DMS114 treated with DMSO at 0.1 percent for 48 hours (cell line): Measurements from ENCODE around the gene SLC2A4RG.

ENCODE experiments used
- DNase-seq: peaks from one replicate; lab custom pipeline; 2025; ENCODE audit not compliant: unreplicated experiment; lab: John Stamatoyannopoulos, UW

Gene SLC2A4RG

GRCh38 chr20:63739130-63740069 lies at the start of gene SLC2A4RG:
SLC2A4RG (plus strand) TSS chr20:63739776; CDS start chr20:63739913, 137 bp downstream.
- no peak for DNase-seq

- no peak for DNase-seq
Measured at GRCh38 chr20:63690003-63690897, 49.3 kb upstream of the SLC2A4RG start.

- no peak for DNase-seq
Measured at GRCh38 chr20:63690898-63691710, 48.5 kb upstream of the SLC2A4RG start.

- no peak for DNase-seq
Measured at GRCh38 chr20:63691711-63692435, 47.7 kb upstream of the SLC2A4RG start.

GRCh38 chr20:63692436-63693082 lies 47.0 kb upstream of the SLC2A4RG start:
- DNase-seq: no peak

GRCh38 chr20:63693083-63693732 lies 46.4 kb upstream of the SLC2A4RG start:
- DNase-seq: no peak

GRCh38 chr20:63693733-63694583 lies 45.6 kb upstream of the SLC2A4RG start:
- DNase-seq: no peak

- DNase-seq: no peak
Measured at GRCh38 chr20:63694584-63695423, 44.8 kb upstream of the SLC2A4RG start.

- DNase-seq: no peak
Measured at GRCh38 chr20:63695424-63696305, 43.9 kb upstream of the SLC2A4RG start.

- no peak for DNase-seq
Measured at GRCh38 chr20:63696306-63696627, 43.3 kb upstream of the SLC2A4RG start.

- no peak for DNase-seq
Measured at GRCh38 chr20:63696628-63697356, 42.8 kb upstream of the SLC2A4RG start, which contains the start of gene TNFRSF6B. TNFRSF6B (plus strand) TSS chr20:63696652; CDS start chr20:63696768, 116 bp downstream.

- DNase-seq: no peak
Measured at GRCh38 chr20:63697357-63697867, 42.2 kb upstream of the SLC2A4RG start.

- no peak for DNase-seq
Measured at GRCh38 chr20:63697868-63698545, 41.6 kb upstream of the SLC2A4RG start.

- no peak for DNase-seq
Measured at GRCh38 chr20:63698739-63699465, 40.7 kb upstream of the SLC2A4RG start.
